SK-N-SH treated with all-trans-retinoic acid at 6 μM for 48 hours (cell line): ENCODE data around the gene SGSM1.

ENCODE experiments used
- ATAC-seq: fragments of 200-7000 bp; cut with Tn5 transposase; 3 replicates; pipeline ENCODE4 v1.9.1; 2020; ENCODE audit warnings: mild to moderate bottlenecking, moderate library complexity
- ARNTL ChIP-seq: fragments of 450-650 bp; formaldehyde crosslinking; IDR thresholded peaks from 2 replicates; pipeline ENCODE4 v1.5.0; 2020; ENCODE audit warnings: low read depth, mild to moderate bottlenecking, moderate library complexity, borderline replicate concordance
- BACH2 ChIP-seq: fragments of 250-450 bp; sonication (Bioruptor Pico); IDR thresholded peaks from 2 replicates; pipeline ENCODE4 v1.9.0; 2021; ENCODE audit warnings: mild to moderate bottlenecking, borderline replicate concordance
- CREB5 ChIP-seq: fragments of 250-450 bp; sonication (Bioruptor Pico); IDR thresholded peaks from 2 replicates; pipeline ENCODE4 v1.5.1; 2020; ENCODE audit warnings: low read depth, mild to moderate bottlenecking, moderate library complexity
- CSDC2 ChIP-seq: fragments of 250-450 bp; sonication (Bioruptor Pico); IDR thresholded peaks from 2 replicates; pipeline ENCODE4 v1.5.0; 2020; ENCODE audit warnings: mild to moderate bottlenecking, moderate library complexity
- ESRRG ChIP-seq: fragments of 250-450 bp; sonication (Bioruptor Pico); IDR thresholded peaks from 2 replicates; pipeline ENCODE4 v1.6.1; 2021; ENCODE audit warnings: mild to moderate bottlenecking
- GLIS3 ChIP-seq: fragments of 250-450 bp; sonication (Bioruptor Pico); IDR thresholded peaks from 2 replicates; pipeline ENCODE4 v1.5.0; 2020; ENCODE audit warnings: mild to moderate bottlenecking, moderate library complexity
- OSR1 ChIP-seq: fragments of 250-450 bp; sonication (Bioruptor Pico); IDR thresholded peaks from 2 replicates; pipeline ENCODE4 v1.8.0; 2022; ENCODE audit warnings: moderate library complexity, mild to moderate bottlenecking, inconsistent platforms
- PPARA ChIP-seq: fragments of 250-450 bp; sonication (Bioruptor Pico); IDR thresholded peaks from 2 replicates; pipeline ENCODE4 v1.5.0; 2020; ENCODE audit warnings: mild to moderate bottlenecking, borderline replicate concordance
- RARB ChIP-seq: fragments of 250-450 bp; sonication (Bioruptor Pico); IDR thresholded peaks from 2 replicates; pipeline ENCODE4 v1.8.0; 2021; ENCODE audit warnings: mild to moderate bottlenecking, moderate library complexity
- SNAI2 ChIP-seq: fragments of 250-450 bp; sonication (Bioruptor Pico); IDR thresholded peaks from 2 replicates; pipeline ENCODE4 v1.5.0; 2020; ENCODE audit warnings: mild to moderate bottlenecking, moderate library complexity
- TCF4 ChIP-seq: fragments of 250-450 bp; sonication (Bioruptor Pico); IDR thresholded peaks from 2 replicates; pipeline ENCODE4 v1.8.0; 2021; ENCODE audit warnings: mild to moderate bottlenecking, moderate library complexity, borderline replicate concordance
- TOX ChIP-seq: fragments of 250-450 bp; sonication (Bioruptor Pico); IDR thresholded peaks from 2 replicates; pipeline ENCODE4 v1.8.0; 2021; ENCODE audit warnings: mild to moderate bottlenecking, moderate library complexity, borderline replicate concordance
- ZC3H10 ChIP-seq: fragments of 250-450 bp; sonication (Bioruptor Pico); IDR thresholded peaks from 2 replicates; pipeline ENCODE4 v1.5.1; 2021; ENCODE audit warnings: mild to moderate bottlenecking, moderate library complexity
- ZFP3 ChIP-seq: fragments of 250-450 bp; sonication (Bioruptor Pico); IDR thresholded peaks from 2 replicates; pipeline ENCODE4 v1.5.0; 2020; ENCODE audit warnings: mild to moderate bottlenecking, moderate library complexity
- ZFP30 ChIP-seq: fragments of 450-650 bp; formaldehyde crosslinking; IDR thresholded peaks from 2 replicates; pipeline ENCODE4 v1.5.0; 2022; ENCODE audit warnings: mild to moderate bottlenecking, moderate library complexity
- ZNF565 ChIP-seq: fragments of 450-650 bp; formaldehyde crosslinking; conservative IDR thresholded peaks from 2 replicates; pipeline ENCODE4 v1.5.0; 2020; ENCODE audit warnings: low read depth, mild to moderate bottlenecking, moderate library complexity
- ZNF70 ChIP-seq: fragments of 450-650 bp; formaldehyde crosslinking; IDR thresholded peaks from 2 replicates; pipeline ENCODE4 v1.5.0; 2020; ENCODE audit warnings: mild to moderate bottlenecking, moderate library complexity
- ZNF8 ChIP-seq: fragments of 450-650 bp; formaldehyde crosslinking; IDR thresholded peaks from 2 replicates; pipeline ENCODE4 v1.5.0; 2020; ENCODE audit warnings: mild to moderate bottlenecking, moderate library complexity
- TF ChIP-seq, protein P1 (sequence below): fragments of 250-450 bp; sonication (Bioruptor Pico); IDR thresholded peaks from 2 replicates; pipeline ENCODE4 v1.8.0; 2020; ENCODE audit warnings: mild to moderate bottlenecking, moderate library complexity, borderline replicate concordance
- TF ChIP-seq, protein P2 (sequence below): fragments of 250-450 bp; sonication (Bioruptor Pico); IDR thresholded peaks from 2 replicates; pipeline ENCODE4 v1.8.0; 2021; ENCODE audit warnings: low read depth, mild to moderate bottlenecking, moderate library complexity, borderline replicate concordance
- TF ChIP-seq, protein P3 (sequence below): fragments of 250-450 bp; sonication (Bioruptor Pico); IDR thresholded peaks from 2 replicates; pipeline ENCODE4 v1.5.0; 2020; ENCODE audit warnings: mild to moderate bottlenecking, moderate library complexity

The SGSM1 gene

DNA sequence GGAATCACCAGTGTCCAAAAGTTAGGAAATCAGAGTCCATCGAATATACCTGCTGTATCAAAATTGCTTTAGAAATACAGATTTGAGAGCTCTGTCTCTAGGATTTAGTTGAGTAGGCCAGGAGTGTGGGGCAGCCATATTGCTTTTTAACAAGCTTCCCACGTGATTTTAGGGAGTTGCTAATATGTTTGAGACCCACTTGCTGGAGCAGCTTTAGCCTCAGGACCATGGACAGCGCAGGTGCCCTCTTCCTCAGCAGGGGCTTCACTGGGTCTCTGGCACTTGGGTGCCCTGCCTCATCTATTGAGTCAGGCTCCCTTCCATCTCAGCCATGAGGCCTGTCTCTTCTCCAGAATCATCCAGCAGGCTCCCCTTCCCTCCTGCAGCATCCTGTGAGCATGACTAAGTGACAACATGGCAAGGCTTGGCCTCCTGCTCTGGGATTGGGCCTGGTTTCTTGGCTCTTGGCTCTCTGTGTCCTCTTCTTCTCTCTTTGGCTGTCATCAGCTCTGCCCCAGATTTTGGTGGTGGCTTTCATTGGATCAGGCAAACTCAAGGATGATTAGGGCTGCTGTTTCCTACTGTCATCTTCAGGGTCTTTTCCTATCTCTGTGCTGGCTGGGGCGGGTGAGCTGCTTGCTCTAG is 70.0 kb downstream of the SGSM1 start (continued):
- TF ChIP-seq CSDC2 (CRISPR knock-in tag) (no peak), ZNF8 (CRISPR knock-in tag) (no peak), ESRRG (CRISPR knock-in tag) (no peak), ARNTL (no peak), OSR1 (CRISPR knock-in tag) (no peak), GLIS3 (CRISPR knock-in tag) (no peak)

DNA sequence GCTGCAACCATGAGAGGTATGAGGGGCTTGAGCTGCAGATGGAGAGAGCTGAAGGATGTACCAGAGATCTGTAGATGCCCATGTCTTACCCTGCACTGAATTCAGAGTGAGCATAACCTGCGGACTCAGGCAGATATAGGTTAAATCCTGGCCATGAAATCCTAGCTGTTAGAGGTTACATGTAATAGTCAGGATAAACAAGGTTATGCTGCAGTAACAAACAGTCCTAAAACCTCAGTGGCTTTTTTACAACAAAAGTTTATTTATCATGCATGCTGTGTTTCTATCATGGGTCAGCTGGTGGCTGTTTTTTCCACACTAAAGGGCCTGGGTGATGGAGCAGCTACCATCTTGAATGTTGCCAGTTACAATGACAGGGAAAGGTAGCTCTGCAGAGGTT is 70.7 kb downstream of the SGSM1 start:
- no peak for ATAC-seq
- TF ChIP-seq ZNF565 (CRISPR knock-in tag) = no peak
- TF ChIP-seq CREB5 (CRISPR knock-in tag) = no peak
- no peak for TF ChIP-seq CSDC2 (CRISPR knock-in tag)
- no peak for TF ChIP-seq BACH2 (CRISPR knock-in tag)
- TF ChIP-seq, protein P1, sequence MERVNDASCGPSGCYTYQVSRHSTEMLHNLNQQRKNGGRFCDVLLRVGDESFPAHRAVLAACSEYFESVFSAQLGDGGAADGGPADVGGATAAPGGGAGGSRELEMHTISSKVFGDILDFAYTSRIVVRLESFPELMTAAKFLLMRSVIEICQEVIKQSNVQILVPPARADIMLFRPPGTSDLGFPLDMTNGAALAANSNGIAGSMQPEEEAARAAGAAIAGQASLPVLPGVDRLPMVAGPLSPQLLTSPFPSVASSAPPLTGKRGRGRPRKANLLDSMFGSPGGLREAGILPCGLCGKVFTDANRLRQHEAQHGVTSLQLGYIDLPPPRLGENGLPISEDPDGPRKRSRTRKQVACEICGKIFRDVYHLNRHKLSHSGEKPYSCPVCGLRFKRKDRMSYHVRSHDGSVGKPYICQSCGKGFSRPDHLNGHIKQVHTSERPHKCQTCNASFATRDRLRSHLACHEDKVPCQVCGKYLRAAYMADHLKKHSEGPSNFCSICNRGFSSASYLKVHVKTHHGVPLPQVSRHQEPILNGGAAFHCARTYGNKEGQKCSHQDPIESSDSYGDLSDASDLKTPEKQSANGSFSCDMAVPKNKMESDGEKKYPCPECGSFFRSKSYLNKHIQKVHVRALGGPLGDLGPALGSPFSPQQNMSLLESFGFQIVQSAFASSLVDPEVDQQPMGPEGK (CRISPR knock-in tag) = no peak
- TF ChIP-seq TCF4 = no peak
- no peak for TF ChIP-seq SNAI2 (CRISPR knock-in tag)
- TF ChIP-seq, protein P2, sequence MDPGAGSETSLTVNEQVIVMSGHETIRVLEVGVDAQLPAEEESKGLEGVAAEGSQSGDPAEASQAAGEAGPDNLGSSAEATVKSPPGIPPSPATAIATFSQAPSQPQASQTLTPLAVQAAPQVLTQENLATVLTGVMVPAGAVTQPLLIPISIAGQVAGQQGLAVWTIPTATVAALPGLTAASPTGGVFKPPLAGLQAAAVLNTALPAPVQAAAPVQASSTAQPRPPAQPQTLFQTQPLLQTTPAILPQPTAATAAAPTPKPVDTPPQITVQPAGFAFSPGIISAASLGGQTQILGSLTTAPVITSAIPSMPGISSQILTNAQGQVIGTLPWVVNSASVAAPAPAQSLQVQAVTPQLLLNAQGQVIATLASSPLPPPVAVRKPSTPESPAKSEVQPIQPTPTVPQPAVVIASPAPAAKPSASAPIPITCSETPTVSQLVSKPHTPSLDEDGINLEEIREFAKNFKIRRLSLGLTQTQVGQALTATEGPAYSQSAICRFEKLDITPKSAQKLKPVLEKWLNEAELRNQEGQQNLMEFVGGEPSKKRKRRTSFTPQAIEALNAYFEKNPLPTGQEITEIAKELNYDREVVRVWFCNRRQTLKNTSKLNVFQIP (CRISPR knock-in tag) = no peak
- TF ChIP-seq RARB = no peak
- TF ChIP-seq ZC3H10 (CRISPR knock-in tag) = no peak
- no peak for TF ChIP-seq ZFP3 (CRISPR knock-in tag)
- TF ChIP-seq, protein P3, sequence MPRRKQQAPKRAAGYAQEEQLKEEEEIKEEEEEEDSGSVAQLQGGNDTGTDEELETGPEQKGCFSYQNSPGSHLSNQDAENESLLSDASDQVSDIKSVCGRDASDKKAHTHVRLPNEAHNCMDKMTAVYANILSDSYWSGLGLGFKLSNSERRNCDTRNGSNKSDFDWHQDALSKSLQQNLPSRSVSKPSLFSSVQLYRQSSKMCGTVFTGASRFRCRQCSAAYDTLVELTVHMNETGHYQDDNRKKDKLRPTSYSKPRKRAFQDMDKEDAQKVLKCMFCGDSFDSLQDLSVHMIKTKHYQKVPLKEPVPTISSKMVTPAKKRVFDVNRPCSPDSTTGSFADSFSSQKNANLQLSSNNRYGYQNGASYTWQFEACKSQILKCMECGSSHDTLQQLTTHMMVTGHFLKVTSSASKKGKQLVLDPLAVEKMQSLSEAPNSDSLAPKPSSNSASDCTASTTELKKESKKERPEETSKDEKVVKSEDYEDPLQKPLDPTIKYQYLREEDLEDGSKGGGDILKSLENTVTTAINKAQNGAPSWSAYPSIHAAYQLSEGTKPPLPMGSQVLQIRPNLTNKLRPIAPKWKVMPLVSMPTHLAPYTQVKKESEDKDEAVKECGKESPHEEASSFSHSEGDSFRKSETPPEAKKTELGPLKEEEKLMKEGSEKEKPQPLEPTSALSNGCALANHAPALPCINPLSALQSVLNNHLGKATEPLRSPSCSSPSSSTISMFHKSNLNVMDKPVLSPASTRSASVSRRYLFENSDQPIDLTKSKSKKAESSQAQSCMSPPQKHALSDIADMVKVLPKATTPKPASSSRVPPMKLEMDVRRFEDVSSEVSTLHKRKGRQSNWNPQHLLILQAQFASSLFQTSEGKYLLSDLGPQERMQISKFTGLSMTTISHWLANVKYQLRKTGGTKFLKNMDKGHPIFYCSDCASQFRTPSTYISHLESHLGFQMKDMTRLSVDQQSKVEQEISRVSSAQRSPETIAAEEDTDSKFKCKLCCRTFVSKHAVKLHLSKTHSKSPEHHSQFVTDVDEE (CRISPR knock-in tag) = no peak
- no peak for TF ChIP-seq ZNF70 (CRISPR knock-in tag)
- no peak for TF ChIP-seq TOX (CRISPR knock-in tag)
- no peak for TF ChIP-seq ARNTL
- no peak for TF ChIP-seq OSR1 (CRISPR knock-in tag)
- no peak for TF ChIP-seq ESRRG (CRISPR knock-in tag)

DNA sequence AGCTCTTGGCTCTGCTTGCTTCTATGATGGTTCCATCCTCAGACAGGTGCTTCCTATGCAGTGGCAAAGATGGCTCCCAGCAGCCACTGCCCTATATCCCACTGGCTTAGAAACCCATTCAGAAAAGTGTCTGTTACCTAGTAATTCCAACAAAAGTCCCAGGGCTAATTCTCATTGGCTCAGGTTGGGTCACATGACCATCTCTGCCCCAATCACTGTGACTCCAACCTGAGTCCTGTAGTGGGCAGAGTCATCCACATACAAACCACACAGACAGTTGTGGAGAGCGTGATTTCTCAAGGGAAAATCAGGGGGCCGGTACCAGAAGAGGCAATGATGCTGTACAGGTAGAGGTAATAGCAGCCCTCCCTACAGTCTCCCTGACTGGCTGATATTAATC is 73.0 kb downstream of the SGSM1 start:
- no peak; the same call in 2 of the 3 replicates for ATAC-seq
- no peak for TF ChIP-seq TOX (CRISPR knock-in tag)
- TF ChIP-seq PPARA (CRISPR knock-in tag) = no peak
- TF ChIP-seq ZC3H10 (CRISPR knock-in tag) = no peak
- TF ChIP-seq ZFP30 (CRISPR knock-in tag) = no peak
- no peak for TF ChIP-seq GLIS3 (CRISPR knock-in tag)
- TF ChIP-seq, all 23 proteins: peak for 0

GRCh38 chr22:24883432-24883831 is 77.4 kb downstream of the SGSM1 start:
- no peak for ATAC-seq
- TF ChIP-seq GLIS3 (CRISPR knock-in tag) (no peak), CREB5 (CRISPR knock-in tag) (no peak), ZFP3 (CRISPR knock-in tag) (no peak), BACH2 (CRISPR knock-in tag) (no peak), SNAI2 (CRISPR knock-in tag) (no peak), OSR1 (CRISPR knock-in tag) (no peak), ESRRG (CRISPR knock-in tag) (no peak), ARNTL (no peak), ZNF70 (CRISPR knock-in tag) (no peak), CSDC2 (CRISPR knock-in tag) (no peak), TOX (CRISPR knock-in tag) (no peak)
- TF ChIP-seq, protein P2 (CRISPR knock-in tag) = no peak
- TF ChIP-seq, protein P3 (CRISPR knock-in tag) = no peak
